ENCODE measurements around the gene MCM10.

DNA sequence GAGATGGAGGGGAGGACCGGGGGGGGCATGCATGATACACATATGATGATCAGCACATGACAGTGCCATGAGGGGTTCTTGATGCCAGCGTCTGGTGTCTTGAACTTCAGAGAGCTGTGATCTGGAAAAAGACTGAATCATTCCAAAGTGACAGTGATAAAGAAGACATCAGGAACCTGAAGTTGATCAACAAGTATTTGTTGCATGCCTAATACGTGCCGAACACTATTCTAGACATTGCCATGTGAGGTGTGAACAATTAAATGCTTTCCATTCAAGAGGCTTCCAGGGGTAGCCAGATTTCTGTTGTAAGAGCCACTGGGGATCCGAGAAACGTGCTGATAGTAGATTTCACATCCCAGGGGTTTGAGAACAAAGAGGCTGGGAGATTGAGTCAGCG lies 6.2 kb downstream of the MCM10 start:
- TF ChIP-seq, protein P1, sequence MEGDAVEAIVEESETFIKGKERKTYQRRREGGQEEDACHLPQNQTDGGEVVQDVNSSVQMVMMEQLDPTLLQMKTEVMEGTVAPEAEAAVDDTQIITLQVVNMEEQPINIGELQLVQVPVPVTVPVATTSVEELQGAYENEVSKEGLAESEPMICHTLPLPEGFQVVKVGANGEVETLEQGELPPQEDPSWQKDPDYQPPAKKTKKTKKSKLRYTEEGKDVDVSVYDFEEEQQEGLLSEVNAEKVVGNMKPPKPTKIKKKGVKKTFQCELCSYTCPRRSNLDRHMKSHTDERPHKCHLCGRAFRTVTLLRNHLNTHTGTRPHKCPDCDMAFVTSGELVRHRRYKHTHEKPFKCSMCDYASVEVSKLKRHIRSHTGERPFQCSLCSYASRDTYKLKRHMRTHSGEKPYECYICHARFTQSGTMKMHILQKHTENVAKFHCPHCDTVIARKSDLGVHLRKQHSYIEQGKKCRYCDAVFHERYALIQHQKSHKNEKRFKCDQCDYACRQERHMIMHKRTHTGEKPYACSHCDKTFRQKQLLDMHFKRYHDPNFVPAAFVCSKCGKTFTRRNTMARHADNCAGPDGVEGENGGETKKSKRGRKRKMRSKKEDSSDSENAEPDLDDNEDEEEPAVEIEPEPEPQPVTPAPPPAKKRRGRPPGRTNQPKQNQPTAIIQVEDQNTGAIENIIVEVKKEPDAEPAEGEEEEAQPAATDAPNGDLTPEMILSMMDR (conservative IDR thresholded peaks at IDR 0.05), result no peak
- TF ChIP-seq ZFX (IDR thresholded peaks at IDR 0.05), result no peak

All from C4-2B (cell line).